NCI-H1694 (cell line): ENCODE data around the gene LRRC8D.
"Not testable (repeated sequence)": the region's sequence is repeated elsewhere in the genome, so short reads cannot be mapped to it uniquely, and the experiment has no call there.

Experiments used
- DNase-seq: peaks from one replicate; lab custom pipeline; 2025; lab: John Stamatoyannopoulos, UW

The LRRC8D gene

DNA sequence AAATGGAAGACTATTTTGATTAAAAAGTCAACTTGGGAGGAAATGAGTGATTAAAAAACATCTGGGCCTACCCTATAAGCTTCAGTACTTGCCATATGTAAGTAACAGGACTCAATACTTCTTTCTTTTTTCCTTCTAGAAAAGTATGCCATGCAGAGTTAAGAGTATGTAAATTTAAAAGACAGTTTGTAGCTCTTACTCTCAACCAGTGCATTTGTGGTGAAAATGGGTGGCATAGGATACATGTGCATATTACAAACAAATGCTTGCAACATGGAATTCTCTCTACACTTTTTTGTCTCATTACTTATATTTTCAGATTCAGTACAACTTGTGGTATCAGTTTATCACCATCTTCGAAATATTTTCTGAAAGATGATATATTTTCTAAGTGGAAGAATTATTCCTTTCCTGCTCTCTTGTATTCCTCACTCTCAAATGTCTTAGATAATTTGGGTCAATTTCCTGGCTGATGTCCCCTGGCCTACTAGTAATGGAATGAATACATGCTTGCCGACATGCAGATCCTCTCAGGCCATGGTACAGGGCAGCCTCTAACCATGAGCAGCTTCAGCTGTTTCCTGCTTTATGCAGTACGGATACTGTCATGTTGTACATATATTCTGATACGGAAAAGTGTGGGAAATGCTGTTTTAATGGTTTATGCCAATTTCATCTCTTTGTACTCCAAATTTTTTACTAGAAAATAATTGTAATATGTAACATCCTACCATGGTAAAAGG, 92.7 kb downstream of the LRRC8D start:
- no peak for DNase-seq

DNA sequence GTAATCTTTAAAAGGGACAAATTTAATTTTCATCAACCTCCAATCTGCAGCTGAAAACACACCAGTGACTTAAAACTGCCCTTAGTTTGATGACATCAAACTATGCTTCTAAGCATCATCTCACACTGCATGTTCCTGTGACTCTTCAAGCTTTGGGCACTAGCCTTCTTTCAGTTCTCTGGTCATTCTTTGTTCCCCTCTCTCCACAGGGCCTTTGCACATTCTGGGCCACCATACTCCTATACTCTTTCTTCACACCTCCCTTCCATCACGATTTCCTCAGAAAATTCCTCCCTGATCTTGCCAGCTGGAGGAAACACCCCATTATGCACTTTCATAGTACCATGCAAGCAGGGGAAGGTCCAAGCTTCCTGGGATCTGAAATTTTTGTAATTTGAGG, 96.5 kb downstream of the LRRC8D start:
- DNase-seq: no peak

DNA sequence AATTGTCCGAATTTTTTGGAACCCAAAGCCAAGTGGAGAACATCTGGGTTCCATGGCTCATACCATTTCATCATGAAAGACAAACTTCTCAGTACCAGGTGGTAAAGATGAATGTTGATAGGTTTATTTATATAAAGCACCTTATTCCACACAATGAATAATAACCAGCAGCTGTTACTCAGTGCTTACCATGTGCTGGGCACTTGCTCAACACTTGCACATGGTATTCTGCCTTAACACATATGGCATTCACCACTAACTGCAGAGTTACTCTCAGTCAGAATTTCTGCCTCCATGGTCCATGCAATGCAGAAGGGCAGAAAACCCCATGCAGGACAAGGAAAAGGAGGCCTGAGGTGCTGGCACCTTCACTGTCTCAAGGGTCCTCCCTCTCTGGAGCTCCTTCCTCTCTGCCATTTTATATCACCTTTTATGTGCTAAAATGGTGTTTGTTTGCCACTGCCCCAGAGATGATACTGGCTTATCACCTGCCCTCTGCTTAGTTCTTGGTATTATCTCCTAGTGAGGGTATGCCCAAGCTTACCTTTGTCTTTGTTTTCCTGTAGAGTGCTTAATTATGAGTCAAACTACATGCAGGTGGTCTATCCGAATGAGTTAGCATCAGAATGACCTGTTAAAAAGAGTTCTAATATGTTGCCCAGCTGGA, 97.4 kb downstream of the LRRC8D start:
- peak; percentile 3 for DNase-seq

DNA sequence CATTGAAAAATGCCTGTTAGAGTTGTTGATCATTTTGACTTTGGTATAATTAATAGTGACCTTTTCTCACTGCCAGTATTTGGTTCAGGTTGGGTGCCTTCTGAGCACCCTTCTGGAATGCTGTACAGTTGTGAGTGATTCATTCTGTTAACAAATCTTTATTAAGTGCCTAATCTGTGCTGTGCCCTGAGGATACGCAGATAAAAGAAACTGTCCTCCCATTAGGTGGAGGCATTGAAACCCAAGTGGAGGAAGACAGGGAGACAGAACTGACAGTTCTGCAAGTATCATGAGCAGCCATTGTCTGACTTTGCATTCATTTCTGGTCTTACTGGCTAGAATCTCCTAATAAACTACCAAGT, 97.9 kb downstream of the LRRC8D start:
- no peak for DNase-seq

DNA sequence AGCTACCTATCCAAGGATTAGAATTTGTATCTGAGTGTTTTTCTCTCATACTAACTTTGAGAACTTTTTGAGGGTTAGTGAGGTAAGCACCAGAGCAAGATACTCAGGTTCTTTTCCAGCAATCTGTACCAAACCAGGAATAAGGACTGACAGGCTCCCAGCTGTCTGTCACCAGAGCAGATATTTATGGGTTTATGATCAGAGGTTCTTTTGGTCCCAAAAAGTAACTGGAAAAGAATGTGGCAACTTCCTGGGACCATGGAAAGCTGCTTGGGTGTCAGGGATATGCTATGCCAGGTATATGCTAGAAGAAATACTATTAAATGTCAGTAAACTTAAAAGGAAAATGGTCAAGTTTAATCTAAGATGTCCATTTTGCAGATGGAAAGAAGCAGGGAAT, 98.3 kb downstream of the LRRC8D start:
- no peak for DNase-seq

DNA sequence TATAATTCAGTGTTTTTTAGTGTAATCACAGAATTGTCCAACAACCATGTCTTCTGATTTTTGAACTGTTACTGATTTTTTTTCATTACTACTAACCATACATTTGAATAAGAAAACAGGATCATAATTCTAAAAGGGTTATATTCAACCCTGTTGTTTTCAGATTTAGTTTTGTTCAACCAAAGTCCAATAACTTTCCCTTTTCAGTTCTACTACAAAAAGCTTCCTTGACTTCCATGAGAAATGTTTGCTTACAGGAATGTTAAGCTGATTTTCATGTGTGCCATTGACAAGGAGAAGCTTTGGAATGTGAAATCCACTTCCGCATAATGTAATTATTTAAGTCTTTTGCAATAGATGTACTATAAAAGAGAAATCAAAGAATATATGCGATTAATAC, 102.1 kb downstream of the LRRC8D start:
- DNase-seq: no peak

DNA sequence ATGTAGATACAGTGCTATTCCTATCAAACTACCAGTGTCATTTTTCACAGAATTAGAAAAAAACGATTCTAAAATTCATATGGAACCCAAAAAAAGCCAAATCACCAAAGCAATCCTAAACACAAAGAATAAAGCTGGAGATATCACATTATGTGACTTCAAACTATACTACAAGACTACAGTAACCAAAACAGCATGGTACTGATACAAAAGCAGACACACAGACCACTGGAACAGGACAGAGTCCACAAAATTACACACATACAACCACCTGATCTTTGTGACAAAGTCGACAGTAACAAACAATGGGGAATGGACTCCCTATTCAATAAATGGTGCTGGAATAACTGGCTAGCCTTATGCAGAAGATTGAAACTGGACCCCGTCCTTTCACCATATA, 102.7 kb downstream of the LRRC8D start:
- no peak for DNase-seq

DNA sequence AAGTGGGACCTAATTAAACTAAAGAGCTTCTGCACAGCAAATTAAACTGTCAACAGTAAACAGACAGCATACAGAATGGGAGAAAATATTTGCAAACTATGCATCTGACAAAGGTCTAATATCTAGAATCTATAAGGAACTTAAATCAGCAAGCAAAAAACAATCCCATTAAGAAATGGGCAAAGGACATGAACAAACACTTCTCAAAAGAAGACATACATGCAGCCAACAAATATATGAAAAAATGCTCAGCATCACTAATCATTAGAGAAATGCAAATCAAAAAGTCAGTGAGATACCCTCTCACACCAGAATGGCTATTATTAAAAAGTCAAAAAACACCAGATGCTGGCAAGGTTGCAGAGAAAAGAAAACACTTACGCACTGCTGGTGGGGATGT, 103.2 kb downstream of the LRRC8D start:
- not testable (repeated sequence) for DNase-seq

DNA sequence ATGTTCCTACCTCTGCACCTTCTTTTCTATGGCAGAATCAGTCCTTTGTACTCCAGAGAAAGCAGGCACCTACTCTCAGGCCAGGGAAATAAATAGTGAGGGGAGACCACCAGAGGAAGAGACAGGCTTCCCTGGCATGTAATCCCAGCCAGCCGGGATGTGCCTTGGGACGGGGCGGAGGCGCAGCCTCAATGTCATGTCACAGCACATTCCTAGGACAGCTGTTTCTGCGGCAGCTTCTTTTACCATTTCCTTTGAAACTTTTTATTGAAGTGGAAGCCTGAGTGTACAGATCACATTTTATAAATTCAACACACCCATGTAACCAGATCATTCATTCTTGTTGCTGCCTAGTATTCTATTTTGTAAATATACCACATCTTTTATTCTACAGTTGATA, 106.2 kb downstream of the LRRC8D start:
- no peak for DNase-seq

DNA sequence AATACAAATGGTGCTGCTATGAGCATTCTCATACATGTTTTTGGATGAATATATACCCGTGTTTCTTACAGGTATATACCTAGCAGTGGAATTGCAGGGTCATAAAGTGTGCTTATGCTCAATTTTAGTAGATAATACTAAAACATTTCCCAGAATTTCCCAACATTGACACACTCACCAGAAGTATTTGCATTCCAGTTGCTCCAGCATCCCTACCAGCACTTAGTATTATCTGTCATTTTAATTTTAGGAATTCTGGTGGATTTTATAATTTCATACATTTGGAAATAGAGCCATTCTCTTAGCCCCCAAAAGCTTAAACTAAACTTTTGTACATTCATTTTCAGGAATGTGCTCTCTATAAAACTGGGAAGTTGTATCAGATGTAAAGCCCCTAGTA, 106.6 kb downstream of the LRRC8D start:
- DNase-seq: no peak

DNA sequence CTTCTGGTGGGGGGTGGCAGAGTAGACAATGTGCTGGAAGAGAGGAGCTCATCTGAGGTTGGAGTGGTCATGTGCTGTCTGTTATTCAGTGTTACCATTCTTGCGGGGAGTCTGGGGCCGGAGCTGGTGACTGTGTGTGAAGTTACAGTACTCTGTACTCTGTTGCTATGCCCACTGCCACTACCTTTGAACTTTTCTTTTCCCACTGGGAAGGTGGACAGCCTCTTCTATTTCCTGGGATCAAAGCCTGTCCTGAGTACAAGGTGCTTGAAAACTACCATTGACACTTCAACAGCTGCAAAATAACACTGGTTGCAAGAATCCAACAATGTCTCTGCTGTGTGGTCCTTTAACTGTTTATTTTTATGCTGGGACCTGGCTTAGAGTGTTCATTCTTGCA, 107.7 kb downstream of the LRRC8D start:
- DNase-seq: no peak

DNA sequence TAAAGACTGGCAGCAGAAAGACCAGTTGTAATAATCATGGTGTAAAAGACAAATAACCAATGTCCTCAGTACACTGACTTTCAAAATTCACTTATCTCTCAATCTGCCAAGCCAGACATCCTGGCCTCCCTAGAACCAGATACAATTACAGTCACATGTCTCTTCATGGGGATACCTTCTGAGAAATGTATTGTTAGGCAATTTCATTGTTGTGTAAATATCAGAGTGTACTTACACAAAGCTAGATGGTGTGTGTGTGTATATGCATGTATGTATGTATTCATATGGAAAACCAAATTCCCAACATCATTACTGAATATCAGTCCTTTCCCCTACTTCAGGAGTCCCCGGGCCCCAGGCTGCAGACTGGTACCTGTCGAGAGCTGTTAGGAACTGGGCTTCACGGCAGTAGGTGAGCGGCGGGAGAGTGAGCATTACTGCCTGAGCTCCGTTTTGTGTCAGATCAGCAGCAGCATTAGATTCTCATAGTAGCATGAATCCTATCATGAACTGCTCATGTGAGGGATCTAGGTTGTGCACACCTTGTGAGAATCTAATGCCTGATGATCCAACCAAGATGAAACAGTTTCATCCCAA, 108.7 kb downstream of the LRRC8D start:
- DNase-seq: no peak

DNA sequence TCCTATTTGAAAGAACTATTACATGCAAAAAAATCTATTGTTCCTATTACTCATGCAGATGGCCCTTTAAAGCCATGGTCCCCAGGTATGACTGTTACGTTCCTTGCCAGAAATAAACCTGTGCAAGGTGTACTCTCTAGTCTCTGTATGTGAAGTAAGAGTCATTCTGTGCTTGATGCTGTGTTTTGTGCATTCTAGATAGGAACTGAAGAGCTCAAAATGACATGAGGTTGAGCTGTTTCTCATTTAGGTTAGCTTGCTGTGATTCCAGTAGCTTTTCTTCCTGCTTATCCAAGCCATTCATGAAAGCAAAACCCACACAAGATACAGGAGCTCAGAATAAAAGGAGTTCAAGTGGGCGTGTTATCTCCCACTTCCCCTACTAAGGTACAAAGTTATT, 109.7 kb downstream of the LRRC8D start:
- no peak for DNase-seq

DNA sequence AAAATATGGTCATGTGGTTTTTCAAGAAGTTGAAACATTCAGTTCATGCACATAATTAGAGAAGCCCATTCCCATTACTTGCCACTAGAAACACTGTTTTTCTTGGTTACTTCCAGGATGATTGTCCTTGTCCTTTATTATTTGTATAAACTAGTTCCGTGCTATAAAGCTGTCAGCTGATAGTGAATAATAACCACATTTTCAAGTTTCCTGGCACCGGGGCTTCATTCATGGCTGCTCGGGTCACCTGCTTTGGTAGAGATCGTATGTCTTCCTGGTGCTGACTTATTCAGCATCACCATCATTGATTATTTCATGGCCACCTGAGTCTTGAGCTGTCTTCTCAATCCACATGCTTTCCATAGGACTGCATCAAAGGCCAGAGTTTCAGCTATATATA, 111.1 kb downstream of the LRRC8D start:
- no peak for DNase-seq

DNA sequence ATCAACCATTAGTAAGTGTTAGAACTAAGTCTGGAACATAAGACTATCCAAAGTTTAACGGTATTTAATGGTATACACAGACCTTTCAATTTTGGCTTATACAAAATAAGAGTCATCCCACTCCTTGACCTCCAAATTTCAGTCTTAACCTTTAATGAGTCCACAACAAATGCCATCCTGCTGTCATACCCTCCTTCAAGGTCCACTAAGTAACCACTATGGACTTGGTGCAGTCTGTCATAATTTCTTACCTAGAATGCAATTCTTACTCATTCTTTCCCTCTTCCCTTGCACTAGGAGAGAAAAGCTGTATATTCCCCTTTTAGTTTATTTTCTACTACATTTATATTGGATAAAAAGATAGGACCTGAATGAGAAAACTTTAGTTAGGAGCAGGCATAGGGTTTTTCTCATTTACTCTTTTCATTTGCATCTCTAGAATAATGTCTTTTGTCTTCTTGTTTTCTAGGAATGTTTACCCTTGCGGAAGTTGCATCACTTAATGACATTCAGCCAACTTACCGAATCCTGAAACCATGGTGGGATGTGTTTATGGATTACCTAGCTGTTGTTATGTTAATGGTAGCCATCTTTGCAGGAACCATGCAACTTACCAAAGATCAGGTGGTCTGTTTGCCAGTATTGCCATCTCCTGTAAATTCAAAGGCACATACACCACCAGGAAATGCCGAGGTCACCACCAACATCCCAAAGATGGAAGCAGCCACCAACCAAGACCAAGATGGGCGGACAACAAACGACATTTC, 111.9 kb downstream of the LRRC8D start:
- DNase-seq: no peak

DNA sequence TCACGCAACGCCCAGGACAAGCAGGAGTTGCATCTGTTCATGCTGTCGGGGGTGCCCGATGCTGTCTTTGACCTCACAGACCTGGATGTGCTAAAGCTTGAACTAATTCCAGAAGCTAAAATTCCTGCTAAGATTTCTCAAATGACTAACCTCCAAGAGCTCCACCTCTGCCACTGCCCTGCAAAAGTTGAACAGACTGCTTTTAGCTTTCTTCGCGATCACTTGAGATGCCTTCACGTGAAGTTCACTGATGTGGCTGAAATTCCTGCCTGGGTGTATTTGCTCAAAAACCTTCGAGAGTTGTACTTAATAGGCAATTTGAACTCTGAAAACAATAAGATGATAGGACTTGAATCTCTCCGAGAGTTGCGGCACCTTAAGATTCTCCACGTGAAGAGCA, 113.6 kb downstream of the LRRC8D start:
- no peak for DNase-seq

DNA sequence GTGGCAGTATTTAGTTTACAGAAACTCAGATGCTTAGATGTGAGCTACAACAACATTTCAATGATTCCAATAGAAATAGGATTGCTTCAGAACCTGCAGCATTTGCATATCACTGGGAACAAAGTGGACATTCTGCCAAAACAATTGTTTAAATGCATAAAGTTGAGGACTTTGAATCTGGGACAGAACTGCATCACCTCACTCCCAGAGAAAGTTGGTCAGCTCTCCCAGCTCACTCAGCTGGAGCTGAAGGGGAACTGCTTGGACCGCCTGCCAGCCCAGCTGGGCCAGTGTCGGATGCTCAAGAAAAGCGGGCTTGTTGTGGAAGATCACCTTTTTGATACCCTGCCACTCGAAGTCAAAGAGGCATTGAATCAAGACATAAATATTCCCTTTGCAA, 114.4 kb downstream of the LRRC8D start:
- no peak for DNase-seq

DNA sequence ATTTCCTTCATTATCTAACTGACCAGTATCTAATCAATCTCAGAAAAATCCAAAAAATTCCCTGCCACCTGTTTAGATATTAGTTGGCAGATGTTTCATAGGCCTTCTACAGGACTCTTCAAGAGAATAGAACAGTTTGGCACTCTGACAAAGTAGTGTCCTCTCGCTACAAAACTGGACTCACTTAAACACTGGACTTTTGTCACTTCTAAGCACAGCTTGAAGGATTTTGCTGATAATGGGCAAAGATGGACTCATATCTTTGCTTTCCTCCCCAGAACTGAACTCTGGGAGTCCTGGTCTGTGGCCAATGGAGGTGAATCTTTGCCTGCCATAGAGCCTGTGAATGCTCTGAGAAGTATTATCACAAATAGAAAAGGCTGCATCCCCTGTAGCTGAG, 115.9 kb downstream of the LRRC8D start:
- DNase-seq: no peak

DNA sequence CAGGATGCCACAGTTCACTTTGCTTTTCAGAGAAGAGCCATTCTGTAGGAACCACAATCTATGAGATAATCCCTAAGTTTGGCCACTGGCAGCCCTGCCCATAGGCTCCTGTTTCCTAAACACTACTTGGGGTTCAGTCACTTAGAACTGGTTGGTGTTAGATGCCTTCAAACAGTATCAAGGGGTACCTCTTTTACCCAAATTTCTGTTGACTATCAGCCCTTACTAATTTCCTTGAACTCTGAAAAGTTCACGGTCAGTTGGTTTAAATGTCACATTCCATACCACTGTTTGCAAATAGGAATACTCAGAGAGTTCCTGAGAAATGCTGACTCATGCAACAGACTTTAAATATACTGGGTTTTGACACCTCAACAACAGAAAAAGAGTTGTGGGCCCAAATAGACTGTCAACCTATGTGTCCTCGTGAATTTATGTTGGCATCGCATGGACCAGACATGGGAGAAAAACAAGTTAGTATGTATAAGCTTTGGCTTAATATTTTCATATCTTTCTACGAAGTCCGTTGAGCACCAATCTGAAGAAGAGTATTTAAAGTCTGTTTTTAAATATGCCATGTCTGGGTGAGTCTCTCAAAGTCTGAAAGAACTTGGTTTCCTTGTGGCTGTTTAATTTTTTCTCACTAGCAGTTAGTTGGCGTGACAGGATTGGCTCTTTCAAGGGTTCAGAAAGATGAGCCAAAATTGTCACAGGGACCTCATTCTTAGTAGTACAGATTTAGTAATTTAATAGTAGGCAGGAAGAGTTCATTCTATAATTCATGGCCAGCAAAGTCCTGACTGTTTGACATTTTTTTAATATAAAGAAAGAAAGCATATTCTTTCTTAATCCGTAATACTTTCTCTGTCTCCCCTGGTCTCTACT, 117.6 kb downstream of the LRRC8D start:
- no peak for DNase-seq

DNA sequence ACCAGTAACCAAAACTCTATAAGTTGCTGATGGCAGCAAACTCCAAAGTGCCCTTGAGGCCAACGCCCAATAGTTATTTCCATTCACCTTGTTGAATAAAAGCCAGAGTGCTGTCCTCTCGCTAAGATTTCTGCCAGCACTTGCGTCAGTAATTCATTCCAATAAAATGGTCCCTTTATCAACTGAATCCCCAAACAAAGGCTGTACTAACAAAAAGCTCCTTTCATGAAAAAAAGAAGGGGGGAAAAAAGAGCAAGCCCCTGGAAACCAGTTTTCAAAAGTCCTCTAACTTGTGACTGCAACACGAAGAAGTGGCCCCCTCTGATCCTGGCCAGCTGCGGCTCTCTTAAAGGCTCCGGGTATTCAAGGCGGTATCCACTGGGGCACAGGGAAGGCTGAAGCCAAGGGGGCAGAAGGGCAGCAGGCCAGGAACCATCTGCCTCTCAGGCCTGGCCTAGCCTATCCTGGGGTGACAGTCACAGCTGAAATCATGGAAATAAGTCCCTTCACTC, 118.3 kb downstream of the LRRC8D start:
- DNase-seq: no peak

DNA sequence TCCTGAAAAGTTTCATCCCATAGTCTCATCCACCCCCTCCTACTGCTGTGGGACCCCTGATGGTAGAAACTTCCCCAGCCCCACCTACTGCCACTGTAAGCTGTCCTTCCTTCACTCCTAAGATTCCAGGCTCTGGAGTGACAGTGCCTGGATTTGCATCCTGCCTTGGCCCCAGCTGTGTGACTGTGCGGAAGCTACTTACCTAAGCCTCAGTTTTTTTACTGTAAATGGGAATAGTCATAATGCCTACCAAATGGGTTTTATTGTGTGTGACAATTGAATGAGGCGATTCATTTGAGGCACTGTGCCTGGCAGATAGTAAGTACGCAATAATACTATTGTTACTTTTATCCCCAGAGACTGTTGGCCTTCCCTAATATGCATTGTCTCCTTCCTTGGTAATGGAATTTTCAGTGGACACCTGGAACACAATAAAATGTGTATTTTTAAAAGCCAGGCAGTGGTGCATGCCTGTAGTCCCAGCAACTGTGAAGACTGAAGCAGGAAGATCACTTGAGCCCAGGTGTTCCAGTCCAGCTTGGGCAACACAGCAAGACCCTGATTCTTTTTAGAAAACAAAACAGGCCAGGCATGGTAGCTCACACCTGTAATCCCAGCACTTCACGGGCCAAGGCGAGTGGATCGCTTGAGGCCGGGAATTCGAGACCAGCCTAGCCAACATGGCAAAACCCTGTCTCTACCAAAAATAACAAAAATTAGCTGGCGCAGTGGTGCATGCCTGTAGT, 119.0 kb downstream of the LRRC8D start:
- DNase-seq: no peak
